OCI-LY3 (cell line): ENCODE data around the gene NUP88.

ENCODE experiments used
- H2AFZ ChIP-seq: fragments of 200-600, 300-600 bp; shearing (Covaris generic); 2 replicates; pipeline ENCODE4 v1.6.0; 2014; ENCODE audit warnings: antibody characterized with exemption, low read depth, low read length
- H3K27ac ChIP-seq: fragments of 200-600, 300-600 bp; sonication (generic); 2 replicates; pipeline ENCODE4 v1.5.1; 2014; ENCODE audit warnings: mild to moderate bottlenecking, low read length, moderate library complexity, mixed read lengths
- H3K27me3 ChIP-seq: fragments of 200-600, 300-600 bp; sonication (generic); 2 replicates; pipeline ENCODE4 v1.6.1; 2014; ENCODE audit warnings: low read depth, low read length, mixed read lengths
- H3K36me3 ChIP-seq: fragments of 200-600, 300-600 bp; sonication (generic); replicated peaks from 2 replicates; pipeline ENCODE3; 2014; ENCODE audit warnings: low read depth, low read length, mixed read lengths
- H3K4me1 ChIP-seq: fragments of 300-600, 200-600 bp; sonication (generic); 2 replicates; pipeline ENCODE4 v1.6.1; 2014; ENCODE audit warnings: low read length, mixed read lengths
- H3K4me2 ChIP-seq: fragments of 200-600, 300-600 bp; sonication (generic); 2 replicates; pipeline ENCODE4 v1.6.1; 2014; ENCODE audit warnings: low read length, mixed read lengths
- H3K4me3 ChIP-seq: fragments of 300-600, 200-600 bp; sonication (generic); 2 replicates; pipeline ENCODE4 v1.5.1; 2014; ENCODE audit warnings: antibody characterized with exemption, mild to moderate bottlenecking, low read length, moderate library complexity
- H3K79me2 ChIP-seq: fragments of 300-600, 200-600 bp; shearing (Covaris generic); 2 replicates; pipeline ENCODE4 v1.6.1; 2014; ENCODE audit warnings: mild to moderate bottlenecking, low read length, mixed read lengths
- H3K9ac ChIP-seq: fragments of 300-600, 200-600 bp; shearing (Covaris generic); 2 replicates; pipeline ENCODE4 v1.6.0; 2014; ENCODE audit warnings: mild to moderate bottlenecking, low read length, moderate library complexity
- H3K9me3 ChIP-seq: fragments of 200-600, 300-600 bp; shearing (Covaris generic); 2 replicates; pipeline ENCODE4 v1.6.1; 2014; ENCODE audit warnings: low read length, mixed read lengths; ENCODE audit not compliant: insufficient read depth
- H4K20me1 ChIP-seq: fragments of 200-600, 300-600 bp; sonication (generic); 2 replicates; pipeline ENCODE4 v1.6.1; 2016; ENCODE audit warnings: low read length, mixed read lengths; ENCODE audit not compliant: insufficient read depth
- EZH2phosphoT487 ChIP-seq: fragments of 200-600 bp; shearing (Covaris generic); IDR thresholded peaks from 2 replicates; pipeline ENCODE4 v1.6.1; 2018; ENCODE audit warnings: antibody characterized with exemption, mixed run types, low read depth
- TF ChIP-seq, protein P1 (sequence below): fragments of 200-600, 300-600 bp; sonication (generic); IDR thresholded peaks from 2 replicates; pipeline ENCODE4 v1.5.1; 2014; ENCODE audit warnings: antibody characterized with exemption, low read length, low read depth

Gene NUP88

DNA sequence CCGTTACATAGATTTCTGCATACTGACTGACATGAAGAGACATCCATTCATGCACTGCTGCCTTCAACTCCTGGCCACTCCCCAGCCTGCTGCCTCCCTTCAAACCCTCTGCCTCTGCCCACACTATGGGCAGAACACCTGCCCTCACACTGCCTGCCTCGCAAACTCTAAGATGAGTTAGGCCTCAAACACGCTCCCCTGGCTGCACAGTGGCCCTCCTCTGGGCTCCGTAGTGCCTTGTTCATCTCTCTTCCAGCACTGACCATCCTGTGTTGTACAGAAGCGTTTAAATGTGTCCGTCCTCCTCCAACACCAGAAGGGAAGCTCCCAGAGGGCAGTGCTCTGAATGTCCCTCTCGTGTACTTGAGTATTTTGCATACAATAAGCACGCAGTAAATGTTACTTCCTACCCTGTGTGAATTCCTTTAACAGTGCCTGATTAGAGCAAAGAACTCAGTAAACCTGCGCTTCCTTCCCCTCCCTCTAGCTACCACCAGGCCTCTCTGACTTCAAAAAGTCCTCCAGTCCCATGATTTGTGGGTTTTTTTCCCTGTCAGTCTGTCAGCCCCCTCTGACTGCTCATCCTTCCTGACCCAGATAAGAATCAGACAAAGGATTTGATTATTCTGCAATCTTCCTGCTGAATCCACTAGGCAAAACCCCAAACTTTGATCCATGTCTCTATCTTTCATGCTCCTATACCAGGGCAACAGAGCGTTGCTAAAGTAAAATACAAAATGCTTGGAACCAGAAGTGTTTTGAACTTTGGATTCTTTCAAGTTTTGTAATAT, 45.5 kb upstream of the NUP88 start:
- no peak overlapping the region for H3K27ac ChIP-seq
- H3K4me3 ChIP-seq = no peak overlapping the region
- peaks cover 4% of the 10 kb centered on the region for H3K36me3 ChIP-seq
- H3K79me2 ChIP-seq = peaks cover 73% of the 10 kb centered on the region
- no peak overlapping the region for H3K4me2 ChIP-seq
- H4K20me1 ChIP-seq = peaks cover 8% of the 10 kb centered on the region; the same call in 1 of the 2 replicates
- H3K27me3 ChIP-seq = no peaks in the 10 kb centered on the region
- peaks cover 9% of the 10 kb centered on the region for H3K4me1 ChIP-seq
- no peaks in the 10 kb centered on the region for H3K9me3 ChIP-seq
- TF ChIP-seq, protein P1, sequence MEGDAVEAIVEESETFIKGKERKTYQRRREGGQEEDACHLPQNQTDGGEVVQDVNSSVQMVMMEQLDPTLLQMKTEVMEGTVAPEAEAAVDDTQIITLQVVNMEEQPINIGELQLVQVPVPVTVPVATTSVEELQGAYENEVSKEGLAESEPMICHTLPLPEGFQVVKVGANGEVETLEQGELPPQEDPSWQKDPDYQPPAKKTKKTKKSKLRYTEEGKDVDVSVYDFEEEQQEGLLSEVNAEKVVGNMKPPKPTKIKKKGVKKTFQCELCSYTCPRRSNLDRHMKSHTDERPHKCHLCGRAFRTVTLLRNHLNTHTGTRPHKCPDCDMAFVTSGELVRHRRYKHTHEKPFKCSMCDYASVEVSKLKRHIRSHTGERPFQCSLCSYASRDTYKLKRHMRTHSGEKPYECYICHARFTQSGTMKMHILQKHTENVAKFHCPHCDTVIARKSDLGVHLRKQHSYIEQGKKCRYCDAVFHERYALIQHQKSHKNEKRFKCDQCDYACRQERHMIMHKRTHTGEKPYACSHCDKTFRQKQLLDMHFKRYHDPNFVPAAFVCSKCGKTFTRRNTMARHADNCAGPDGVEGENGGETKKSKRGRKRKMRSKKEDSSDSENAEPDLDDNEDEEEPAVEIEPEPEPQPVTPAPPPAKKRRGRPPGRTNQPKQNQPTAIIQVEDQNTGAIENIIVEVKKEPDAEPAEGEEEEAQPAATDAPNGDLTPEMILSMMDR = no peak
- H3K9ac ChIP-seq = no peak overlapping the region
- H2AFZ ChIP-seq = no peak overlapping the region

DNA sequence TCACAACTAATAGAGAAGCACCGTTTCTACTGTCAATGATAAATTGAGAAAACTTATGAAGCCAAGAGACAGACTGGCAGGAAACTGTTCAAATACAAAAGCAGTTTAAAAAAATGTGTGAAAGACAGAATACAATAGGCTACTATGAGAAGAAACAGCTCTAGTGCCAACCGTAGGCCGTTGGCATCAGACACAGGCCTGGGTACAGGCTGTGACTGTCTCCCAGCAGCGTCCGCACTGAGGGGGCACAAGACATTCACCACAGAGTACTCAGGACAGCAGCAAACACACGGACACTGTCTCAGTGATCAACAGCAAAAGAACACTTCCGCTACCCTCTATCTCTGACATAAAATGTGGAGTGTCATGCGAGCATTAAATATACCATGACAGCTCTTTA, 27.3 kb upstream of the NUP88 start:
- no peak overlapping the region for H3K27ac ChIP-seq
- peaks cover 7% of the 10 kb centered on the region; the same call in 1 of the 2 replicates for H3K79me2 ChIP-seq
- no peak overlapping the region for H3K4me3 ChIP-seq
- peaks cover 18% of the 10 kb centered on the region for H3K36me3 ChIP-seq
- no peaks in the 10 kb centered on the region for H4K20me1 ChIP-seq
- H3K4me1 ChIP-seq = no peaks in the 10 kb centered on the region
- TF ChIP-seq EZH2phosphoT487 = no peak
- TF ChIP-seq, protein P1 = no peak
- H2AFZ ChIP-seq = no peak overlapping the region
- H3K27me3 ChIP-seq = no peaks in the 10 kb centered on the region
- no peaks in the 10 kb centered on the region for H3K9me3 ChIP-seq
- no peak overlapping the region for H3K4me2 ChIP-seq
- no peak overlapping the region for H3K9ac ChIP-seq

DNA sequence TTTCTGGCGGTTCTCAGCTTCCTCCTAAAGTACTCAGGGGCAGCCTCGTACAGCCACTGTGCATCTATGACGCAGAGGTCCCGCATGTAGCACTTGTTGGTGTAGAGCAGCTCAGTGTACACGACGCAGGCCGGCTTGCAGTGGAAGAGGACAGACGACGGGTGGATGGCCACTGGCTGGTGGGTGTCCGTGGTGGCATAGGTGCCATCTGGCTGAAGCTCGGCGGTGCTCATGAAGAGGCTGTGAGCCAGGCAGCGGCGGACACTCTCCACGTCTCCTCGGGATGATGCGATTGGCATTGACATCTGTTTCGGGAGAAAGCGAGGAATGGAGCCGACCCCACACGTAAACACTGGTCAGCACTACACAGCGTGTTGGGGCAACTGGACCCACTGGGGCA, 24.7 kb upstream of the NUP88 start:
- H3K4me1 ChIP-seq = peaks cover 6% of the 10 kb centered on the region; the same call in 1 of the 2 replicates
- H3K9ac ChIP-seq = no peak overlapping the region
- no peaks in the 10 kb centered on the region for H4K20me1 ChIP-seq
- peaks cover 6% of the 10 kb centered on the region for H3K36me3 ChIP-seq
- peaks cover 13% of the 10 kb centered on the region for H3K79me2 ChIP-seq
- TF ChIP-seq, protein P1 = no peak
- no peak for TF ChIP-seq EZH2phosphoT487
- H3K9me3 ChIP-seq = no peaks in the 10 kb centered on the region
- no peaks in the 10 kb centered on the region for H3K27me3 ChIP-seq
- H2AFZ ChIP-seq = no peak overlapping the region
- H3K4me2 ChIP-seq = no peak overlapping the region
- H3K27ac ChIP-seq = no peak overlapping the region
- H3K4me3 ChIP-seq = no peak overlapping the region

DNA sequence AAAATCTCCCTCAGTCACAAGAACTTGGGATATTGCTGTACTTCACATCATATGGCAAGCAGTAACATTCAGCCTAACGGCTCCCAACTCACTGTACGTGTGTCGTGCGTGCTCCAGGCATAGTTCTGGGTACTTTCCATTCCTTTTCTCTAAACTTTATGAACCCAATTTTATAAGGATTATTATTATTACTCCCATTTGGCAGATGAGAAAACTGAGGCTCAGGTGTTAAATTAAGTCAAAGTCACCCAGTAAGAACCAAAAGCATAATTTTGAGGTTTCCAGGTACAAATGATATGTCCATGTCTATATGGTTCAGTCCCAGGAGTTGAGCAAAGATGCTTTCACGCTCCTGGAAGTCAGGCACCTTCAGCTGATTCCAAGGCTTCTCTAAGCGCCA, 24.3 kb upstream of the NUP88 start:
- H3K9ac ChIP-seq = no peak overlapping the region
- H2AFZ ChIP-seq = no peak overlapping the region
- no peaks in the 10 kb centered on the region for H3K9me3 ChIP-seq
- H3K79me2 ChIP-seq = peaks cover 17% of the 10 kb centered on the region
- no peak overlapping the region for H3K4me3 ChIP-seq
- H3K36me3 ChIP-seq = peaks cover 6% of the 10 kb centered on the region
- no peaks in the 10 kb centered on the region for H4K20me1 ChIP-seq
- no peaks in the 10 kb centered on the region for H3K27me3 ChIP-seq
- TF ChIP-seq, protein P1 = no peak
- H3K4me2 ChIP-seq = no peak overlapping the region
- peaks cover 6% of the 10 kb centered on the region; the same call in 1 of the 2 replicates for H3K4me1 ChIP-seq
- H3K27ac ChIP-seq = no peak overlapping the region
